Lower lobe of right lung (tissue), 2 donors: ENCODE results near the gene SPRN. TPM values are rescaled to one million over a fixed set of nuclear protein-coding genes. Genes with fewer than 3 reads are reported as not detected.
A peak's percentile ranks its signal among the peaks of the same experiment; 100 is the strongest.

Experiments used
- ATAC-seq, 2 donors: fragments of 200-7000 bp; cut with Tn5 transposase; one replicate each; pipeline ENCODE4 v1.9.1; 2020 to 2022; ENCODE audit warnings: mild to moderate bottlenecking in 2 of 2, moderate library complexity in 2 of 2
- DNase-seq: peaks from one replicate; pipeline ENCODE4 v3.0.0-alpha.2; 2020
- H3K27ac ChIP-seq: fragments of 200-600 bp; one replicate; pipeline ENCODE4 v1.8.0; 2022
- H3K27me3 ChIP-seq: fragments of 200-600 bp; one replicate; pipeline ENCODE4 v1.8.0; 2022; ENCODE audit warnings: low read depth
- H3K36me3 ChIP-seq: fragments of 200-600 bp; one replicate; pipeline ENCODE4 v1.8.0; 2022; ENCODE audit warnings: mild to moderate bottlenecking
- H3K4me1 ChIP-seq: fragments of 200-600 bp; one replicate; pipeline ENCODE4 v1.8.0; 2022
- H3K4me3 ChIP-seq: fragments of 200-600 bp; one replicate; pipeline ENCODE4 v1.8.0; 2022; ENCODE audit warnings: mild to moderate bottlenecking
- H3K9me3 ChIP-seq: fragments of 200-600 bp; one replicate; pipeline ENCODE4 v1.8.0; 2022
- CTCF ChIP-seq: fragments of 200-600 bp; IDR thresholded peaks from one replicate; pipeline ENCODE4 v1.8.0; 2022; ENCODE audit warnings: antibody characterized with exemption, mild to moderate bottlenecking
- intact Hi-C: fragments of 100-400 bp; cut with DNase I; formaldehyde crosslinking; loops from one replicate; pipeline ENCODE4 v1.11.0; 2022
- total RNA-seq: library from RNA; stranded (reverse); fragmentation: NEBNext Ultra II Directional; extraction: Animal tissue kit (Norgen Biotek cat#: 25700); gene quantifications from one replicate; pipeline ENCODE4 v1.2.1, GENCODE V29; 2021
- donor health status: DM: no; HTN: yes; CAD: no; lungs with severe emphysema.

Gene SPRN
- total RNA-seq, 1 donor from 2014 or later, result not detected

GRCh38 chr10:133422807-133423771 lies 1.3 kb downstream of the SPRN start:
- H3K9me3 ChIP-seq, result no peaks in the 10 kb centered on the region
- DNase-seq (peak; percentile 41), ATAC-seq (peak; percentile 5 to 37)
- peaks cover 24% of the 10 kb centered on the region for H3K36me3 ChIP-seq
- intact Hi-C loops, result no loop called here
- no peaks in the 10 kb centered on the region for H3K27me3 ChIP-seq
- H3K4me1 ChIP-seq, result no peaks in the 10 kb centered on the region
- no peak overlapping the region for H3K4me3 ChIP-seq
- no peak overlapping the region for H3K27ac ChIP-seq
- no peak for TF ChIP-seq CTCF

DNA sequence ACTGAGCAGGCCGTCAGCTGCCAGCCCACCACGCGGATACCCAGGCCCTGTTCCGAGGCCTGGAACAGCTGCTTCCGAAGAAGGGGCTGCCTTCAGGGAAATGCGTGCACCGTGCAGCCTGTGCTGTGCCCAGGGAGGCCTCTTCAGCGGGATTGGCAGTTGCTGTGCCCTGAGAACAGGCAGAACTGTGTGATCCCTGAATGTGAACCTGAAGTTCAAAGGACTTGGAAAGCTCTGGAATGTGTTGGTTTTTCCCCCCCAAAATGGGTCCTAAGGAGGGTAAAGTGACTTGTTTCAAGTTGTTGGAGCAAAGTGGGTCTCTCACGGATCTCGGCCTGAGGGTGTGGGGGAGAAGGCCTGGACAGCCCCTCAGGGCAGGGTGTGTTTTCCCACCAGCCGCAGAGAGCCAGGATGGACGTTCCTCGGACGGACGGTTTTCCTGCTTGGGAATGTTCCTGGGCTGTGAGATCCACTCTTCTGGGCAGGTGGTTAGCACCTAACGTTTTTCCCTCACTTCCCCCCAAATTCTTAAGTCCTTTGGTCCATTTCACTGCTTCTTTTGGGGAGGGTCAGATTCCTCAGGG lies 2.1 kb downstream of the SPRN start:
- no peak overlapping the region for H3K4me3 ChIP-seq
- H3K27me3 ChIP-seq, result no peaks in the 10 kb centered on the region
- TF ChIP-seq CTCF, result no peak
- peaks cover 27% of the 10 kb centered on the region for H3K36me3 ChIP-seq
- H3K27ac ChIP-seq, result no peak overlapping the region
- no peak for ATAC-seq
- no peaks in the 10 kb centered on the region for H3K9me3 ChIP-seq
- DNase-seq, result peak; percentile 21
- intact Hi-C loops, result no loop called here
- no peaks in the 10 kb centered on the region for H3K4me1 ChIP-seq

DNA sequence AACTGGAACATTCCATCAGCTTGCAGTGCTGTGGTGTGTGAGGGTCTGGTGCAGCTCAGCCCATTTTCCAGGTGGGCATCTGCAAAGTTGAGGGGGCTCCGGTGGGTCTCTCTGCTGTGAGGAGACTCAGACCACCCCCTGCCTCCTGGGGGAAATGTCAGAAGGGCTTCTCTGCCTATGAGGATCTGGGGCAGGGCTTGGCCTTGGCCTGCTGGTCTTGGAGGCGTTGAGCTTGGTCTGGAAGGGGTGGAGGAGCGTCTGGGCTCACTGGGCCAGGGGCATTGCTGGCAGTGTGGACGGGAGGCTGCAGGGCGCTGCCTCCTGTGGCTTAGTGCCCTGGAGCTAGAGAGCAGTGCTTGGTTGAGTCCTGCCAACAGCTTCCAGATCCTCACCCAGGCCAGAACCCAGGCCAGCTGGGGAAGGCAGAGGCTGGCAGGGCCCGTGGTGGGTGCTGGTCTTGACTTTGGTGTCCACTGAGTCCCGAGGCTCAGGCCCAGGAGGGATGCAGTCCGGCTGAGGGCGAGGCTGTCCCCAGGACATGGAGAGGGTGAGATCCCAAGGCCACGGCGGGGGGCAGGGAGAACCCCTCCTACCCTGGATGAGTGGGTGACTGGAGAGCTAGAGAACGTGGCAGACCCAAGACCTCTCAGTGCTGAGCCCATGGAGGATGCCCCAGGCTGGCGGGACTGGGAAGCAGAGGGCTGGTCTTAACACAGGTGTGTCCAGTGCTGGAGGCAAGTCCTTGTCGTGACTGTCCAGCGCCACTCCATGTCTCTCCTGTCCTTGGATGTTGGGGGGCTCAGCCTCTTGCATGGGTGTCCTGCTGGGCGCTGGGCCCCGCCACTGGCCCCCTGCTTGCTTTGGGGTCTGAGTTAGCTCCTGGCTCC lies 2.8 kb downstream of the SPRN start:
- no peaks in the 10 kb centered on the region for H3K9me3 ChIP-seq
- no peak for TF ChIP-seq CTCF
- ATAC-seq (no peak), DNase-seq (peak; percentile 41)
- intact Hi-C loops, result no loop called here
- H3K36me3 ChIP-seq, result peaks cover 27% of the 10 kb centered on the region
- H3K4me1 ChIP-seq, result no peaks in the 10 kb centered on the region
- H3K4me3 ChIP-seq, result no peak overlapping the region
- H3K27me3 ChIP-seq, result no peaks in the 10 kb centered on the region
- no peak overlapping the region for H3K27ac ChIP-seq

DNA sequence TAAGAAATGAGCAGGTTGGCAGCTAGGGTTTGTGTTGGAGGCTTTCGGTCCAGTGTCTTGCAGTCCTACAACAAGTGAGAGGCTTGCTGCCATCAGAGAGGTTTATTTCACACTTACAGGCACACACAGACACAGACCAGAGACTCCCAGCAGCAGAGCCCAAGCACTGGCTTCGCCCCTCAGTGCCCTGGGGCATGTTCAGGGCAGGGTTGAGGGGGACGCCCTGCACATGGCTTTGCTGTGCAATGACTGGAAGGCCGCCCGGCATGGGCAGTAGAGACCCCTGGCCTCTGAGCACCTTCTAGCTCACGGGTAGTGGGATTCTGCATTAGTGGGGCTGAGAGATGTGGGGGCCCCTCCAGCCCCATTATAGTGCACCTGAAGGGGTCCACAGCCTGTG lies 3.8 kb downstream of the SPRN start:
- Histone ChIP-seq H3K9me3 (no peaks in the 10 kb centered on the region), H3K4me3 (no peak overlapping the region), H3K36me3 (peaks cover 27% of the 10 kb centered on the region), H3K27me3 (no peaks in the 10 kb centered on the region), H3K4me1 (no peaks in the 10 kb centered on the region), H3K27ac (no peak overlapping the region)
- TF ChIP-seq CTCF, result no peak
- peak; percentile 14 for DNase-seq
- no peak for ATAC-seq
- intact Hi-C loops, result no loop called here

DNA sequence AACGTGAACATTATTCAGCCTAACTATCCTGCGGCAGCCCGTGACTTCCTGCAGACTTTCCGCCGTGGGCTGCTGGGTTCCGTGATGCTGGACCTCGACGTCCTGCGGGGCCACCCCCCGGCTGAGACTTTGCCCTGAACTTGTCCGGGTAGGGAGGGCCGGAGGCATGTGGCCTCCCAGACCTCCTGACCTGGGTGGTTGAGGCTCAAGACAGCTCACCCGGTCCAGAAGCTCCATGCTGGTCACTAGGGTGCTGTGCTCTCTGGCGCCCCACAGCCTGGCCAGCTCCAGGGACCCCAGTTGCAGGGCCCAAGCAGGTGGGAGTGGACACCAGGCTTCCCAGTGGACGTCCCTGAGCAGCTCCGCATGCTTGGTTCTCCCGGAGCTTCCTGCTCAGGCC lies 4.4 kb downstream of the SPRN start:
- no peaks in the 10 kb centered on the region for H3K27me3 ChIP-seq
- no peak for TF ChIP-seq CTCF
- H3K4me3 ChIP-seq, result no peak overlapping the region
- no peaks in the 10 kb centered on the region for H3K4me1 ChIP-seq
- no peak overlapping the region for H3K27ac ChIP-seq
- DNase-seq (no peak), ATAC-seq (no peak)
- no peaks in the 10 kb centered on the region for H3K9me3 ChIP-seq
- intact Hi-C loops, result no loop called here
- peaks cover 27% of the 10 kb centered on the region for H3K36me3 ChIP-seq
